Neural progenitor cell (in vitro differentiated cells): ENCODE data around the gene GOLIM4. TPM values are rescaled to one million over a fixed set of nuclear protein-coding genes. Genes with fewer than 3 reads are reported as not detected.

Source experiments
- DNase-seq: peaks from one replicate; pipeline ENCODE4 v3.0.0-alpha.2; 2016; ENCODE audit warnings: low spot score
- H2AFZ ChIP-seq: fragments of 200-600 bp; sonication (generic); replicated peaks from 2 replicates; pipeline ENCODE4 v1.6.1; 2016; ENCODE audit warnings: antibody characterized with exemption
- H3F3A ChIP-seq: fragments of 200-600 bp; sonication (generic); 2 replicates; pipeline ENCODE4 v1.6.1; 2016; ENCODE audit warnings: antibody characterized with exemption, low read depth
- H3K27ac ChIP-seq: fragments of 200-600 bp; sonication (generic); 2 replicates; pipeline ENCODE4 v1.5.1; 2016; ENCODE audit warnings: mild to moderate bottlenecking
- H3K27me3 ChIP-seq: fragments of 200-600 bp; sonication (generic); 2 replicates; pipeline ENCODE4 v1.6.1; 2016; ENCODE audit warnings: mild to moderate bottlenecking, moderate library complexity
- H3K36me3 ChIP-seq: fragments of 200-600 bp; sonication (generic); 2 replicates; pipeline ENCODE4 v1.5.1; 2016
- H3K4me1 ChIP-seq: fragments of 200-600 bp; sonication (generic); 2 replicates; pipeline ENCODE4 v1.6.1; 2016; ENCODE audit warnings: mixed run types
- H3K4me2 ChIP-seq: fragments of 200-600 bp; sonication (generic); 2 replicates; pipeline ENCODE4 v1.6.1; 2016
- H3K4me3 ChIP-seq: fragments of 200-600 bp; sonication (generic); 2 replicates; pipeline ENCODE4 v1.5.1; 2016
- H3K79me2 ChIP-seq: fragments of 200-600 bp; sonication (generic); 2 replicates; pipeline ENCODE4 v1.6.1; 2016; ENCODE audit warnings: low read depth
- H3K9ac ChIP-seq: fragments of 200-600 bp; sonication (generic); 2 replicates; pipeline ENCODE4 v1.6.1; 2016
- H3K9me3 ChIP-seq: fragments of 200-600 bp; sonication (generic); 2 replicates; pipeline ENCODE4 v1.5.1; 2016; ENCODE audit warnings: low read depth
- H4K20me1 ChIP-seq: fragments of 200-600 bp; sonication (generic); 2 replicates; pipeline ENCODE4 v1.6.1; 2016; ENCODE audit warnings: low read depth
- H3K27ac Mint-ChIP-seq: 3 replicates; pipeline ENCODE4 v1.8.0; 2021; ENCODE audit warnings: mixed read lengths
- H3K27me3 Mint-ChIP-seq: 2 replicates; pipeline ENCODE4 v1.8.0; 2022; ENCODE audit warnings: low read depth, mild to moderate bottlenecking, inconsistent platforms, moderate library complexity, mixed read lengths; ENCODE audit not compliant: insufficient read depth
- H3K36me3 Mint-ChIP-seq: 3 replicates; pipeline ENCODE4 v1.8.0; 2021; ENCODE audit warnings: mixed read lengths
- H3K4me1 Mint-ChIP-seq: 3 replicates; pipeline ENCODE4 v1.8.0; 2021; ENCODE audit warnings: mixed read lengths
- H3K4me3 Mint-ChIP-seq: 3 replicates; pipeline ENCODE4 v1.8.0; 2021; ENCODE audit warnings: mild to moderate bottlenecking, moderate library complexity, mixed read lengths
- H3K9me3 Mint-ChIP-seq: 3 replicates; pipeline ENCODE4 v1.8.0; 2020; ENCODE audit warnings: mixed read lengths
- CTCF ChIP-seq: fragments of 200-600 bp; sonication (generic); IDR thresholded peaks from 2 replicates; pipeline ENCODE4 v1.5.1; 2017; ENCODE audit warnings: antibody characterized with exemption, mild to moderate bottlenecking
- EZH2 ChIP-seq: fragments of 200-600 bp; sonication (generic); IDR thresholded peaks from 2 replicates; pipeline ENCODE4 v1.6.1; 2017; ENCODE audit warnings: antibody characterized with exemption, mild to moderate bottlenecking, moderate library complexity
- EZH2phosphoT487 ChIP-seq: fragments of 200-600 bp; sonication (generic); IDR thresholded peaks from 2 replicates; pipeline ENCODE4 v1.6.1; 2017; ENCODE audit warnings: antibody characterized with exemption
- total RNA-seq: library from RNA; depleted of rRNA; stranded (reverse); fragments of >200 nt; gene quantifications from 2 replicates; pipeline ENCODE4 v1.2.3, GENCODE V29; 2015; ENCODE audit warnings: low replicate concordance

Gene GOLIM4
- total RNA-seq, 1 donor from 2014 or later = 22.9 TPM

DNA sequence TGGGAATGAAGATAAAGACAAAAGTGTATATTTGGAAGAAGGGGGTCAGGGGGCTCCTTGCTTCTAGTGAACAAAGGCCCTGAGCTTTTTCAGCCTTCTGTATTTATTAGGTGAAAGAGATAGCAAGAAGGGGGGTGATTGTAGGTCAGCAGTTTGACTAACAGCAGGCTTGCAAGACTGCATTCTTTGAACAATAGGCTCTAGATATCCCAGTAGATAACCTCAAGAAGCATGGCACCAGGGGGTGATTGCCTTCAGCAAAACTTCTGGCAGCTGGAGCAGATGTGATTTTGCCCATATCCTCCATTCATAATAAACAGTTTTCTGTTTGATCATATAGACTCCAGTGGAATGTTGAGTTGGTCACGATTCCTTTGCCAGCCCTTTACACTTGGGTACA is 31.7 kb upstream of the GOLIM4 start:
- no peak overlapping the region for H3K4me2 ChIP-seq
- H4K20me1 ChIP-seq = no peaks in the 10 kb centered on the region
- no peaks in the 10 kb centered on the region for H3F3A ChIP-seq
- H2AFZ ChIP-seq = no peak overlapping the region
- Mint-ChIP-seq H3K36me3 (no peaks in the 10 kb centered on the region), H3K4me1 (peaks cover 5% of the 10 kb centered on the region), H3K9me3 (peaks cover 17% of the 10 kb centered on the region), H3K4me3 (no peak overlapping the region), H3K27me3 (peaks cover 4% of the 10 kb centered on the region), H3K27ac (no peak overlapping the region)
- no peak overlapping the region for H3K4me3 ChIP-seq
- H3K79me2 ChIP-seq = no peaks in the 10 kb centered on the region
- no peak for DNase-seq
- no peak overlapping the region for H3K27ac ChIP-seq
- H3K9me3 ChIP-seq = no peaks in the 10 kb centered on the region
- H3K27me3 ChIP-seq = no peaks in the 10 kb centered on the region
- no peak overlapping the region for H3K9ac ChIP-seq
- peaks cover 7% of the 10 kb centered on the region for H3K4me1 ChIP-seq
- no peaks in the 10 kb centered on the region for H3K36me3 ChIP-seq
- TF ChIP-seq EZH2phosphoT487 (no peak), EZH2 (no peak), CTCF (no peak)

GRCh38 chr3:168124791-168125190 is 29.1 kb upstream of the GOLIM4 start:
- no peak overlapping the region for H3K27ac Mint-ChIP-seq
- Histone ChIP-seq H3K4me2 (no peak overlapping the region), H3K4me1 (peaks cover 7% of the 10 kb centered on the region), H3K27ac (no peak overlapping the region), H3K27me3 (no peaks in the 10 kb centered on the region), H4K20me1 (no peaks in the 10 kb centered on the region), H3K36me3 (no peaks in the 10 kb centered on the region), H2AFZ (no peak overlapping the region), H3F3A (no peaks in the 10 kb centered on the region), H3K9me3 (no peaks in the 10 kb centered on the region), H3K79me2 (no peaks in the 10 kb centered on the region), H3K4me3 (no peak overlapping the region), H3K9ac (no peak overlapping the region)
- H3K4me1 Mint-ChIP-seq = peaks cover 5% of the 10 kb centered on the region
- H3K36me3 Mint-ChIP-seq = no peaks in the 10 kb centered on the region
- peaks cover 6% of the 10 kb centered on the region for H3K27me3 Mint-ChIP-seq
- no peak for TF ChIP-seq EZH2
- TF ChIP-seq EZH2phosphoT487 = no peak
- no peak for TF ChIP-seq CTCF
- no peak overlapping the region for H3K4me3 Mint-ChIP-seq
- DNase-seq = no peak
- H3K9me3 Mint-ChIP-seq = peaks cover 13% of the 10 kb centered on the region

GRCh38 chr3:168124291-168124690 is 28.6 kb upstream of the GOLIM4 start:
- Histone ChIP-seq H3K79me2 (no peaks in the 10 kb centered on the region), H3K9me3 (no peaks in the 10 kb centered on the region), H3K27me3 (no peaks in the 10 kb centered on the region), H3K4me3 (no peak overlapping the region), H3K36me3 (no peaks in the 10 kb centered on the region), H3F3A (no peaks in the 10 kb centered on the region), H3K27ac (no peak overlapping the region), H2AFZ (no peak overlapping the region), H3K4me1 (peaks cover 7% of the 10 kb centered on the region), H3K9ac (no peak overlapping the region), H4K20me1 (no peaks in the 10 kb centered on the region), H3K4me2 (no peak overlapping the region)
- no peaks in the 10 kb centered on the region for H3K36me3 Mint-ChIP-seq
- peaks cover 5% of the 10 kb centered on the region for H3K4me1 Mint-ChIP-seq
- no peak for DNase-seq
- TF ChIP-seq EZH2phosphoT487 (no peak), CTCF (no peak), EZH2 (no peak)
- H3K4me3 Mint-ChIP-seq = no peak overlapping the region
- H3K9me3 Mint-ChIP-seq = peaks cover 13% of the 10 kb centered on the region
- peaks cover 4% of the 10 kb centered on the region for H3K27me3 Mint-ChIP-seq
- no peak overlapping the region for H3K27ac Mint-ChIP-seq
